K562 (cell line): Measurements from ENCODE around the gene SPAG7. TPM values are rescaled to one million over a fixed set of nuclear protein-coding genes. Genes with fewer than 3 reads are reported as not detected.
A peak's percentile ranks its signal among the peaks of the same experiment; 100 is the strongest.

Experiments
- AFF4 ChIP-seq: sonication (generic); formaldehyde crosslinking; IDR thresholded peaks from 2 replicates; pipeline ENCODE4 v1.8.0; 2023; ENCODE audit warnings: mild to moderate bottlenecking, missing genetic modification reagents
- CBFA2T3 ChIP-seq: fragments of 450-650 bp; IDR thresholded peaks from 2 replicates; pipeline ENCODE4 v1.6.1; 2017
- CTBP1 ChIP-seq: fragments of 450-650 bp; IDR thresholded peaks from 2 replicates; pipeline ENCODE4 v1.6.1; 2016; ENCODE audit warnings: borderline replicate concordance
- E2F3 ChIP-seq: fragments of 250-450 bp; sonication (Bioruptor Pico); IDR thresholded peaks from 2 replicates; pipeline ENCODE4 v1.4.0; 2020; ENCODE audit warnings: mild to moderate bottlenecking
- E2F4 ChIP-seq: sonication (generic); formaldehyde crosslinking; IDR thresholded peaks from 2 replicates; pipeline ENCODE4 v1.8.0; 2022; ENCODE audit warnings: mild to moderate bottlenecking, low read depth, missing genetic modification reagents
- EP300 ChIP-seq: IDR thresholded peaks from 2 replicates; pipeline ENCODE4 v1.6.1; 2012; ENCODE audit warnings: low read length, improper control_type of control experiment
- FOXK1 ChIP-seq: sonication (generic); formaldehyde crosslinking; IDR thresholded peaks from 2 replicates; pipeline ENCODE4 v1.8.0; 2022; ENCODE audit warnings: missing genetic modification reagents, mild to moderate bottlenecking, borderline replicate concordance
- GTF2B ChIP-seq: IDR thresholded peaks from 2 replicates; pipeline ENCODE4 v1.6.1; 2011; ENCODE audit not compliant: insufficient read length; ENCODE audit errors: extremely low read depth
- HDAC1 ChIP-seq, 2 experiments: fragments of 450-650 bp; IDR thresholded peaks; 2 replicates each; pipeline ENCODE4 v1.6.1; 2016 to 2017; ENCODE audit warnings: inconsistent platforms in 1 of 2, mild to moderate bottlenecking in 1 of 2, moderate library complexity in 1 of 2
- HDGF ChIP-seq: fragments of 450-650 bp; IDR thresholded peaks from 2 replicates; pipeline ENCODE4 v1.6.1; 2016
- MAZ ChIP-seq, 2 experiments: fragments of 450-650 bp in 1 of 2; sonication (generic) in 1 of 2; formaldehyde crosslinking; IDR thresholded peaks in 1 of 2; conservative IDR thresholded peaks in 1 of 2; 2 replicates each; pipeline versions ENCODE4 v1.4.0 to v1.5.0; 2020; ENCODE audit warnings: mild to moderate bottlenecking in 1 of 2, missing genetic modification reagents in 1 of 2
- MBD1 ChIP-seq: fragments of 250-450 bp; sonication (Bioruptor Pico); IDR thresholded peaks from 2 replicates; pipeline ENCODE4 v1.8.0; 2022; ENCODE audit warnings: inconsistent platforms
- MCM2 ChIP-seq: fragments of 450-650 bp; IDR thresholded peaks from 2 replicates; pipeline ENCODE4 v1.6.1; 2017; ENCODE audit warnings: low read depth, mild to moderate bottlenecking
- MTA2 ChIP-seq: fragments of 450-650 bp; IDR thresholded peaks from 2 replicates; pipeline ENCODE4 v1.6.1; 2016; ENCODE audit warnings: low read depth
- RBBP5 ChIP-seq: fragments of 200-600 bp; sonication (generic); IDR thresholded peaks from 2 replicates; pipeline ENCODE4 v1.6.1; 2012; ENCODE audit warnings: borderline replicate concordance, mild to moderate bottlenecking, low read length, control low read depth, inconsistent platforms; ENCODE audit not compliant: insufficient read depth, poor library complexity, severe bottlenecking
- ZFP30 ChIP-seq: fragments of 250-450 bp; sonication (Bioruptor Pico); IDR thresholded peaks from 2 replicates; pipeline ENCODE4 v1.8.0; 2022; ENCODE audit warnings: moderate library complexity, mild to moderate bottlenecking, inconsistent platforms, borderline replicate concordance
- ZNF133 ChIP-seq: fragments of 250-450 bp; sonication (Bioruptor Pico); IDR thresholded peaks from 2 replicates; pipeline ENCODE4 v1.4.0; 2020; ENCODE audit warnings: mild to moderate bottlenecking
- ZNF277 ChIP-seq: fragments of 250-450 bp; sonication (Bioruptor Pico); IDR thresholded peaks from 2 replicates; pipeline ENCODE4 v1.8.0; 2022; ENCODE audit warnings: inconsistent platforms, mild to moderate bottlenecking, moderate library complexity, borderline replicate concordance
- ZNF316 ChIP-seq: fragments of 450-650 bp; IDR thresholded peaks from 2 replicates; pipeline ENCODE4 v1.6.1; 2016
- ZNF436 ChIP-seq: fragments of 250-450, 450-650 bp; sonication (Bioruptor Pico); formaldehyde crosslinking; IDR thresholded peaks from 2 replicates; pipeline ENCODE4 v1.7.0; 2020; ENCODE audit warnings: mild to moderate bottlenecking
- polyA plus RNA-seq, 8 experiments: library from polyadenylated mRNA; depleted of rRNA in 4 of 8; stranded (reverse) in 5 of 8; unstranded in 3 of 8; fragments of >200 nt; fragmentation: Nextera tagmentation in 2 of 8; fragmentation: Illumina TruSeq in 1 of 8; extraction: Ambion mirVana in 2 of 8; extraction: Trizol in 1 of 8; gene quantifications; 2 replicates each; pipeline versions ENCODE4 v1.2.1 to v1.2.3, GENCODE V29; 2011 to 2014; ENCODE audit warnings: inconsistent platforms in 1 of 8, missing spikeins in 1 of 8
- total RNA-seq, 7 experiments: library from RNA; depleted of rRNA in 6 of 7; stranded (reverse); fragments of >200 nt in 6 of 7; fragmentation: Illumina TruSeq in 2 of 7; extraction: Trizol in 2 of 7; gene quantifications; 2 replicates each; pipeline versions ENCODE4 v1.2.1 to v1.2.3, GENCODE V29; 2011 to 2021; ENCODE audit warnings: low replicate concordance in 1 of 7

Gene SPAG7
- total and polyA plus RNA-seq, 9 of the 15 experiments (the other 6 are each of a cell fraction or from before 2014, with no cell fraction given): 5.6 to 53.5 (median 36.3) TPM

GRCh38 chr17:4947411-4948165, 20.0 kb downstream of the SPAG7 start (continued):
- TF ChIP-seq MAZ (CRISPR knock-in tag; conservative IDR thresholded peaks at IDR 0.05 in 1 of 2, IDR thresholded peaks at IDR 0.05 in 1 of 2) (peak; percentile 57 to 77; a peak in 2 of 4 replicates), CBFA2T3 (no peak), E2F3 (CRISPR knock-in tag) (no peak), MTA2 (no peak), FOXK1 (no peak), ZFP30 (CRISPR knock-in tag) (no peak), E2F4 (no peak), RBBP5 (no peak), ZNF316 (no peak), AFF4 (CRISPR knock-in tag) (no peak; the same call in 1 of the 2 replicates), ZNF436 (no peak), GTF2B (no peak), HDGF (no peak), ZNF277 (no peak), CTBP1 (no peak), ZNF133 (CRISPR knock-in tag) (no peak), MCM2 (no peak), HDAC1 (IDR thresholded peaks at IDR 0.05) (0 out of 4 replicates have a peak, but pooled peaks of 1 of the 2 experiments have one; percentile 54), EP300 (no peak), MBD1 (CRISPR knock-in tag) (no peak)
